Mesothelial cell of epicardium (in vitro differentiated cells): ENCODE results near the gene FCRL1. TPM values are rescaled to one million over a fixed set of nuclear protein-coding genes. Genes with fewer than 3 reads are reported as not detected.

ENCODE experiments used
- DNase-seq, 2 experiments: peaks; one replicate each; pipeline ENCODE4 v3.0.0; 2021; ENCODE audit warnings: low spot score in 2 of 2; ENCODE audit not compliant: unreplicated experiment in 2 of 2
- H3K27ac Mint-ChIP-seq: 2 replicates; pipeline ENCODE4 v1.8.0; 2021; ENCODE audit warnings: mixed read lengths
- H3K27me3 Mint-ChIP-seq: 2 replicates; pipeline ENCODE4 v1.8.0; 2021; ENCODE audit warnings: low read depth, mixed read lengths
- H3K36me3 Mint-ChIP-seq: 2 replicates; pipeline ENCODE4 v1.8.0; 2021; ENCODE audit warnings: mixed read lengths
- H3K4me1 Mint-ChIP-seq: 2 replicates; pipeline ENCODE4 v1.8.0; 2021; ENCODE audit warnings: mixed read lengths
- H3K4me3 Mint-ChIP-seq: 2 replicates; pipeline ENCODE4 v1.8.0; 2021; ENCODE audit warnings: mild to moderate bottlenecking, moderate library complexity, mixed read lengths
- H3K9me3 Mint-ChIP-seq: 2 replicates; pipeline ENCODE4 v1.8.0; 2021; ENCODE audit warnings: mixed read lengths
- total RNA-seq: library from RNA; stranded (reverse); gene quantifications from 3 replicates; pipeline ENCODE4 v1.2.1, GENCODE V29; 2021
- TF ChIP-seq, protein P1 (sequence below): fragments of 200-600 bp; sonication (generic); IDR thresholded peaks from one replicate; pipeline ENCODE4 v1.5.0; 2021; ENCODE audit warnings: antibody characterized with exemption; ENCODE audit not compliant: unreplicated experiment

The FCRL1 gene
- total RNA-seq, 1 donor from 2014 or later = not detected

GRCh38 chr1:157849229-157849875 is 29.4 kb upstream of the FCRL1 start:
- DNase-seq = no peak
- Mint-ChIP-seq H3K4me3 (no peak overlapping the region), H3K36me3 (no peaks in the 10 kb centered on the region), H3K9me3 (no peaks in the 10 kb centered on the region), H3K27ac (no peak overlapping the region), H3K27me3 (peaks cover 12% of the 10 kb centered on the region), H3K4me1 (no peaks in the 10 kb centered on the region)
- TF ChIP-seq, protein P1, sequence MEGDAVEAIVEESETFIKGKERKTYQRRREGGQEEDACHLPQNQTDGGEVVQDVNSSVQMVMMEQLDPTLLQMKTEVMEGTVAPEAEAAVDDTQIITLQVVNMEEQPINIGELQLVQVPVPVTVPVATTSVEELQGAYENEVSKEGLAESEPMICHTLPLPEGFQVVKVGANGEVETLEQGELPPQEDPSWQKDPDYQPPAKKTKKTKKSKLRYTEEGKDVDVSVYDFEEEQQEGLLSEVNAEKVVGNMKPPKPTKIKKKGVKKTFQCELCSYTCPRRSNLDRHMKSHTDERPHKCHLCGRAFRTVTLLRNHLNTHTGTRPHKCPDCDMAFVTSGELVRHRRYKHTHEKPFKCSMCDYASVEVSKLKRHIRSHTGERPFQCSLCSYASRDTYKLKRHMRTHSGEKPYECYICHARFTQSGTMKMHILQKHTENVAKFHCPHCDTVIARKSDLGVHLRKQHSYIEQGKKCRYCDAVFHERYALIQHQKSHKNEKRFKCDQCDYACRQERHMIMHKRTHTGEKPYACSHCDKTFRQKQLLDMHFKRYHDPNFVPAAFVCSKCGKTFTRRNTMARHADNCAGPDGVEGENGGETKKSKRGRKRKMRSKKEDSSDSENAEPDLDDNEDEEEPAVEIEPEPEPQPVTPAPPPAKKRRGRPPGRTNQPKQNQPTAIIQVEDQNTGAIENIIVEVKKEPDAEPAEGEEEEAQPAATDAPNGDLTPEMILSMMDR = no peak

DNA sequence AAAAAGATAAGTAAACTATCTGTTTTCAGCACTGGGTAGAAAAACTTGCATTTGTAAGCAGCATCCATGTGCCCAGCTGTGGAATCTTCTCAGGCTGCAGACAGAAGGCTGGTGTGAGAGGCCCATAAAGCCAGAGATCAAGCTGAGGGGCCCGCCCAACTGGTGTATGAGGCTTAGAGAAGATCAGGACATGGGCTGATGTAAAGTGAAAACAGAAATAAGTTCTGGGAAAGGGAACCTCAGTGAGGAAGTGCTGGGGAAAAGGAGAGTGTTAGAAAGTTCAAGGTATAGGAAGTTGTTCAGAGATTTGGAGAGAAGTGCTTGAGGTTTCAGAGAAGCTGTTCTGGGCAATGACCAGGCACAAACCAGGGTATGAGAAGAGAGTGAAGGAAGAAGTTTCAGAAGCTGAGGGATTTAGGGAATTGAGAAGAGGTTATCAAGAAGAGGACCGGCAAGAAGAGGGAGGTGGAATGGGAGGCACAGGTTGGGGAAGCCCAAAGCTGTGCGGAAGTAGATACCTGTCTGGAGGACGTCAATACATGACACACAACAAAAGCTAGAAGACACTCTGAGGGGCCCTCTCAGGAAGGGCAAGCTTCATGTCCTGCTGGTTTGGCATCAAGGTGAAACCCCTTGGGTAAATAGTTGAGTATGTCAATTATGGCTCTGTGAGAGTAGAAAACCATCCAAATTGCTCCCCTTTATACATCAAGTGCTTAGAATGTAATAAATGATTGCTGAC is 24.3 kb upstream of the FCRL1 start:
- H3K27me3 Mint-ChIP-seq = peaks cover 20% of the 10 kb centered on the region
- TF ChIP-seq, protein P1 = no peak
- no peaks in the 10 kb centered on the region for H3K36me3 Mint-ChIP-seq
- no peak overlapping the region for H3K27ac Mint-ChIP-seq
- no peaks in the 10 kb centered on the region for H3K4me1 Mint-ChIP-seq
- H3K4me3 Mint-ChIP-seq = no peak overlapping the region
- no peaks in the 10 kb centered on the region for H3K9me3 Mint-ChIP-seq
- DNase-seq = no peak

DNA sequence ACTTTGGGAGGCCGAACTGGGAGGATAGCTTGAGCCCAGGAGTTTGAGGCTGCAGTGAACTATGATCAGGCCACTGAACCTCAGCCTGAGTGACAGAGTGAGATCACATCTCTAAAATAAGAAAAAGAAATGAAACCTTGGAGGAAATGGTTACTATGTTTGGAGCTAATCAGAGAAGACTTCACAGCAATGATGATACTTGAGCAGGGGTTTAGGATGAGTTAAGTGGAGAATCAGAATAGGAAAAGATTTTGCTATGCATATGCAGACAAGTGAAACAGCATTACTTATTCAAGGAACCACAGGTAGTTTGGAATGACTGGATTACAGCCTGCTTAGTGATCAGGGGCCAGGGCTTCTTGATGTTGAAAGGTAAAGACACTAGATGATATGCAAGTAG is 23.0 kb upstream of the FCRL1 start:
- DNase-seq = no peak
- no peaks in the 10 kb centered on the region for H3K36me3 Mint-ChIP-seq
- H3K4me1 Mint-ChIP-seq = no peaks in the 10 kb centered on the region
- H3K27ac Mint-ChIP-seq = no peak overlapping the region
- no peak overlapping the region for H3K4me3 Mint-ChIP-seq
- no peaks in the 10 kb centered on the region for H3K9me3 Mint-ChIP-seq
- TF ChIP-seq, protein P1 = no peak
- H3K27me3 Mint-ChIP-seq = peaks cover 17% of the 10 kb centered on the region

DNA sequence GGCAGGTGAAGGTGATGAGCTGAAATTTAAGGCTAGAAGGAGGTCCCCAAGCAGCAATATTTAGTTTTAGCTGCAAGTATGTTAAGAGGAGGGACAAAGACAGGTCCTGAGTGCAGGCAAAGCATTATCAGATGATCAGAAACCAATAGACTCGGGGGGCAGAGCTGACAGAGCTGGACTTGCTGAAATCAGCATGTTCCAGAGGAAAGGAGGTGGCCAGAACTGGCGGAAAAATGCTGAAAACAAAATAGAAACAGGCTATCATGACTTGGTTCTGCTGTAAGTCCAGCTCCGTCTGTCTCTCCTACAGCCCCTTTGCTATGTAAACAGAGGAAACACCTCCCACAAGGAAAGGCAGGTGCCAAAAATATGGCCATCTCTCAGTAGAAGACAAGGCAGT is 21.8 kb upstream of the FCRL1 start, which contains the start of gene CD5L:
TSS of gene CD5L (minus strand) at position 101 of the 400 bp plus-strand sequence. CDS start 107 bp downstream, outside the sequence.
- H3K4me1 Mint-ChIP-seq = no peaks in the 10 kb centered on the region
- TF ChIP-seq, protein P1 = no peak
- H3K9me3 Mint-ChIP-seq = no peaks in the 10 kb centered on the region
- H3K27ac Mint-ChIP-seq = no peak within 1 kb of the TSS
- H3K4me3 Mint-ChIP-seq = no peak within 1 kb of the TSS
- H3K36me3 Mint-ChIP-seq = no peaks in the 10 kb centered on the region
- peaks cover 16% of the 10 kb centered on the region for H3K27me3 Mint-ChIP-seq
- no peak for DNase-seq

DNA sequence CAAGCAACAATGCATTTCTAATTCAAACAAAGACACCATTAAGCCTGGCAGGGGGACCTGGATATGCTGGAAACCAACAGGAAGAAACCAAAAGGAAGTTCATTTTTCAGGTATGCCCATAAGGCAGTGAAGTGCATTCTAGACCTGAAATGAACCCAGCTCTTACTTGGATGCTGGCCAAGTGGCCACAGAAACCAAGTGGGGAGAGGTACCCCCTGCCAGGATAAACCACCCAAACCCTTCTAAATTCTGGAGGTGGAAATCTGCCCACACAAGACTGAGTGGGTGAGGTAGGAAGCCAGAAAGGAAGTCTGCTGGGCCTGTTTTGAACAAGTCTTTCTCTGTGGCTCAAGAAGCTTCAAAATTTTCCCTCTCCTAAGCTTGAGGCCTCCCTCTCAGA is 19.0 kb upstream of the FCRL1 start:
- no peak for DNase-seq
- Mint-ChIP-seq H3K9me3 (no peaks in the 10 kb centered on the region), H3K36me3 (no peaks in the 10 kb centered on the region), H3K4me1 (no peaks in the 10 kb centered on the region), H3K4me3 (no peak overlapping the region), H3K27me3 (peaks cover 11% of the 10 kb centered on the region), H3K27ac (no peak overlapping the region)
- TF ChIP-seq, protein P1 = no peak
